ENCODE data around the gene FHIT.

DNA sequence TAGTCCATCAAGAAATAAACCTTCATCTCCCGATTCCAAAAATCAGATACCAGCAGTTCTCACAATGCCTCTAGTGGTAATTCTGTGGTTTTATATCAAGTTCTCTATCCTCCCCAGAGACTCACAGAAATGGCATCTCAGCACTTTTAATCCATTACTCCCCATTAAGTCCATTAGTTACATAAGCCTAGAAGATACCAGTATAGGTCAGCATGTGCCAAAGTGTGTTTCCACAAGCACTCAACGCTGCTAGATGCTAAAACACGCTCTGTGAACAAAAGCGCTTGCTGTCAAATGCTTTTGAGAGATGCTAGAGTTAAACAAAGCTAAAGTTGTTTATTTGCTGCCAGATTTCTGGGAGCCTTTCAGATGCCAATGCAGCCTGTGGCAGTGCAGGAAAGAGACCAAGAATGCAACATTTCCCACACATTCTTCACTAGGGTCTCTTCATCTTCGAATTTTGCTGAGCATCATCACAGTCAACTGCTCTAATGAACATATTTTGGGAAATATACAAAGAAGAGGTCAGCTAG, 1282.7 kb downstream of the FHIT start:
- TF ChIP-seq, protein P1, sequence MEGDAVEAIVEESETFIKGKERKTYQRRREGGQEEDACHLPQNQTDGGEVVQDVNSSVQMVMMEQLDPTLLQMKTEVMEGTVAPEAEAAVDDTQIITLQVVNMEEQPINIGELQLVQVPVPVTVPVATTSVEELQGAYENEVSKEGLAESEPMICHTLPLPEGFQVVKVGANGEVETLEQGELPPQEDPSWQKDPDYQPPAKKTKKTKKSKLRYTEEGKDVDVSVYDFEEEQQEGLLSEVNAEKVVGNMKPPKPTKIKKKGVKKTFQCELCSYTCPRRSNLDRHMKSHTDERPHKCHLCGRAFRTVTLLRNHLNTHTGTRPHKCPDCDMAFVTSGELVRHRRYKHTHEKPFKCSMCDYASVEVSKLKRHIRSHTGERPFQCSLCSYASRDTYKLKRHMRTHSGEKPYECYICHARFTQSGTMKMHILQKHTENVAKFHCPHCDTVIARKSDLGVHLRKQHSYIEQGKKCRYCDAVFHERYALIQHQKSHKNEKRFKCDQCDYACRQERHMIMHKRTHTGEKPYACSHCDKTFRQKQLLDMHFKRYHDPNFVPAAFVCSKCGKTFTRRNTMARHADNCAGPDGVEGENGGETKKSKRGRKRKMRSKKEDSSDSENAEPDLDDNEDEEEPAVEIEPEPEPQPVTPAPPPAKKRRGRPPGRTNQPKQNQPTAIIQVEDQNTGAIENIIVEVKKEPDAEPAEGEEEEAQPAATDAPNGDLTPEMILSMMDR (IDR thresholded peaks at IDR 0.05): peak; percentile 21
- TF ChIP-seq EZH2phosphoT487 (IDR thresholded peaks at IDR 0.05): no peak

Data from neural progenitor cell (in vitro differentiated cells).